SH-SY5Y (cell line): ENCODE results near the gene HSPG2.

Experiments
- GATA2 ChIP-seq: IDR thresholded peaks from 2 replicates; pipeline ENCODE4 v1.6.1; 2011; ENCODE audit warnings: mild to moderate bottlenecking, low read depth, low read length
- GATA3 ChIP-seq: IDR thresholded peaks from 2 replicates; pipeline ENCODE4 v1.6.1; 2011; ENCODE audit warnings: low read depth, mild to moderate bottlenecking, low read length, moderate library complexity

HSPG2 gene

GRCh38 chr1:21815724-21816321 is 121.3 kb downstream of the HSPG2 start:
- TF ChIP-seq GATA3 (no peak), GATA2 (no peak)

GRCh38 chr1:21814981-21815582 is 122.0 kb downstream of the HSPG2 start:
- no peak for TF ChIP-seq GATA2
- TF ChIP-seq GATA3: no peak

GRCh38 chr1:21814241-21814918 is 122.7 kb downstream of the HSPG2 start:
- TF ChIP-seq GATA2 (no peak), GATA3 (no peak)

- no peak for TF ChIP-seq GATA3
- no peak for TF ChIP-seq GATA2
Observed at GRCh38 chr1:21813542-21813941, 123.6 kb downstream of the HSPG2 start.

- TF ChIP-seq GATA2 (no peak), GATA3 (no peak)
Observed at GRCh38 chr1:21811875-21812305, 125.2 kb downstream of the HSPG2 start, which contains the start of gene LDLRAD2. TSS of gene LDLRAD2 (plus strand) at chr1:21812265. CDS start at chr1:21812452, 187 bp downstream.

GRCh38 chr1:21804536-21804935 is 132.6 kb downstream of the HSPG2 start:
- no peak for TF ChIP-seq GATA3
- TF ChIP-seq GATA2: no peak

GRCh38 chr1:21801100-21801499 is 136.0 kb downstream of the HSPG2 start:
- TF ChIP-seq GATA3 (no peak), GATA2 (no peak)

- TF ChIP-seq GATA3 (no peak), GATA2 (no peak)
Observed at GRCh38 chr1:21799730-21800129, 137.4 kb downstream of the HSPG2 start.

- no peak for TF ChIP-seq GATA3
- no peak for TF ChIP-seq GATA2
Observed at GRCh38 chr1:21795075-21795474, 142.0 kb downstream of the HSPG2 start.

GRCh38 chr1:21794656-21795055 is 142.5 kb downstream of the HSPG2 start:
- TF ChIP-seq GATA2 (no peak), GATA3 (no peak)

- TF ChIP-seq GATA3 (no peak), GATA2 (no peak)
Observed at GRCh38 chr1:21793104-21793503, 144.0 kb downstream of the HSPG2 start.

- no peak for TF ChIP-seq GATA2
- no peak for TF ChIP-seq GATA3
Observed at GRCh38 chr1:21786640-21787039, 150.5 kb downstream of the HSPG2 start.

- no peak for TF ChIP-seq GATA3
- no peak for TF ChIP-seq GATA2
Observed at GRCh38 chr1:21783679-21784603, 153.2 kb downstream of the HSPG2 start.

- TF ChIP-seq GATA2 (peak; percentile 9; the same call in 1 of the 2 replicates), GATA3 (no peak)
Observed at GRCh38 chr1:21782868-21783678, 154.0 kb downstream of the HSPG2 start, which contains the start of gene USP48. TSS of gene USP48 (minus strand) at chr1:21783149. CDS start at chr1:21782957, 192 bp downstream.
